Measurements from ENCODE around the gene ZNF575. TPM values are rescaled to one million over a fixed set of nuclear protein-coding genes. Genes with fewer than 3 reads are reported as not detected.

ZNF575 gene
- polyA plus RNA-seq, 1 experiment: 0.16 TPM

DNA sequence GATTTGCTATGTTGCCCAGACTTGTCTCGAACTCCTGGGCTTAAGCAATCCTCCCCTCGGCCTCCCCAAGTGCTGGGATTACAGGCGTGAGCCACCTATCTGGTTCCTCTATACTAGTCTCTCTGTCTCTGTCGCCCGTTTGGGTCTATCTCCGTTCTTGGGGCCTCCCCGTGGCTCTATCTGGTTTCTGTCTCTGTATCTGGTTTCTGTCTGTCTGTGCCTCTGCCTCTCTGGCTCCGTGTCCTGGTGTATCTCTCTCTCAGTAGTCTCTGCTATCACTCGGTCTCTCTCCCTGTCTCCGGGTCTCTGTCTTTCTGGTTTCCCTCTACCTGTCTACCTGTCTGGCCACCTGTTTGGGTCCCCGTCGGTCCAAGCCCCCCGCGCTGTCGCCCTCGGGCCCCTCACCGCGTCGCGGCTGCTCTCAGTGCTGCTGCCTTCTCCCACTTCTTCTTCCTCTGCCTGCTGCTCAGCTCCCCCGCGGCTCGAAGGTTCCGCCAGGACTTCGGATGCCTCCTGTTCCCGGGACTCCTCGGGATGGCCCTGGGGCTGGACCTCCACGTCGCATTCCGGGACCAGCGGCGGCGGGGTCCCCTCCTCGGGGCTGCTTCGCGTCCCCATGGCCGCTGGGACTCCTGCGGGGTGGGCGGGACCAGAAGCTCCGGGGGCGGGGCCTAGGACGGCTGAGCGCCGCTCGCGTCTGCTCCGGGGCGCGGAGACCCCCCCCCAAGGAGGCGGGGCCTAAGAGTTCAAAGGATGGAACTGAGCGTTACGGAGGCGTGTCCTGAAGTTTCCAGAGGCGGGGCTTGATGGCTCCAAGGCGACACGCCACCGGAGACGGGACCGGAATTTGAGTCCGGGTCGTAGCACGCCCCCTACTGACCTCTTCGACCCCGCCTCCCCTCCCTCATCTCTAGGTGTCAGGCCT is 29.2 kb upstream of the ZNF575 start:
- H3K4me3 ChIP-seq (ENCODE audit: low read depth, low read length): peak overlapping the region; percentile 91
- ChIA-PET CTCF (interaction anchor here (0.8 to 3.3 kb wide), 5 partner anchors 9 to 71 kb away, joined by 3 to 15 read pairs (median 4); no protein-coding TSS in a partner anchor), POLR2A (interaction anchor here (0.6 to 1.3 kb wide), 8 partner anchors 11 to 71 kb away, joined by 3 to 6 read pairs (median 3); partner anchors contain the start of gene ETHE1)
- H3K27me3 ChIP-seq (ENCODE audit: control insufficient read depth, insufficient read depth, low read length): no peaks in the 10 kb centered on the region
- TF ChIP-seq, protein P1, sequence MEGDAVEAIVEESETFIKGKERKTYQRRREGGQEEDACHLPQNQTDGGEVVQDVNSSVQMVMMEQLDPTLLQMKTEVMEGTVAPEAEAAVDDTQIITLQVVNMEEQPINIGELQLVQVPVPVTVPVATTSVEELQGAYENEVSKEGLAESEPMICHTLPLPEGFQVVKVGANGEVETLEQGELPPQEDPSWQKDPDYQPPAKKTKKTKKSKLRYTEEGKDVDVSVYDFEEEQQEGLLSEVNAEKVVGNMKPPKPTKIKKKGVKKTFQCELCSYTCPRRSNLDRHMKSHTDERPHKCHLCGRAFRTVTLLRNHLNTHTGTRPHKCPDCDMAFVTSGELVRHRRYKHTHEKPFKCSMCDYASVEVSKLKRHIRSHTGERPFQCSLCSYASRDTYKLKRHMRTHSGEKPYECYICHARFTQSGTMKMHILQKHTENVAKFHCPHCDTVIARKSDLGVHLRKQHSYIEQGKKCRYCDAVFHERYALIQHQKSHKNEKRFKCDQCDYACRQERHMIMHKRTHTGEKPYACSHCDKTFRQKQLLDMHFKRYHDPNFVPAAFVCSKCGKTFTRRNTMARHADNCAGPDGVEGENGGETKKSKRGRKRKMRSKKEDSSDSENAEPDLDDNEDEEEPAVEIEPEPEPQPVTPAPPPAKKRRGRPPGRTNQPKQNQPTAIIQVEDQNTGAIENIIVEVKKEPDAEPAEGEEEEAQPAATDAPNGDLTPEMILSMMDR (IDR thresholded peaks at IDR 0.05; ENCODE audit: low read depth, low read length): no peak
- DNase-seq (ENCODE audit: low read depth, low spot score): peak; percentile 68
- peak overlapping the region; percentile 68 for H3K27ac ChIP-seq (ENCODE audit: low read depth, low read length)
- H3K9me3 ChIP-seq (ENCODE audit: control insufficient read depth, insufficient read depth, low read length): no peaks in the 10 kb centered on the region

DNA sequence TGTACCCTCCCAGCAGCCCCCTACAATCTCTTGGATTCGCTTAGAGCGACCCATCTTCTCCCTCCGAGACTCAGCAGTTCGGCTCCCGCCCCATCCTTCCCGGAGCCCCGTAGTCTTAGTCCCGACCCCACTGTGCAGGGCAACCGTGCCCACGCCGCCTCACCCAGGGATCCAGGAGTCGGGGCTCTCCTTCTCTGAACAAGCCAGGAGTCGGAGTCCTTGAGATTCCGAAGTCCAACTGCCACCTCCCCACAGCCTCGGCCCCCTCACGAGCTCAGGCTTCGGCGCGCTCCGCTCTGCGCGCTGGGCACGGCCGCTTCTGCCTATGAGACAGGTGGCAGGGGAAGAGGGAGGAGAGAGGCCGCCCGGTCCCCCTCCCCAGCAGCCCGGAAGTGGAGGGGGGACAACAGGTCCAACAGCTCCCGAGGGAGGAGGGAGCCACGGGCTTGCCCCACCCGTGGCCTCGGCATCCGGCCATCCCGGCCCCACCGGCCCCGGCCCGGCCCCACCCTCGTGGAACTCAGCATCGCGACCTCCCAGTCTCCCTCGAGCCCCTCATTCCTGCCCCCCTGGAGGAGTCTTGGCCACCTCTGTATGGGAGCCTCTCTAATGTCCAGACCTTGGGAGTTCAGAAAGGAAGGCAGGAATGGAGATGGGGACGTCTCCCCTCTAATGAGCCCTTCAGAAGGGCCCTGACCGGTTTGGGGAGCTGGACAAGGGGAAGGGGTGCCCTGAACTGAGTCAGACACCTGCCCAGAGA is 28.4 kb upstream of the ZNF575 start, which contains the start of gene PHLDB3:
TSS of gene PHLDB3 (minus strand) at position 321 of the 760 bp plus-strand sequence. CDS start 628 bp downstream, outside the sequence.
- POLR2A ChIA-PET: interaction anchor here (0.6 to 1.3 kb wide), 7 partner anchors 11 to 72 kb away, joined by 3 to 6 read pairs (median 3); partner anchors contain the start of gene ETHE1
- CTCF ChIA-PET: interaction anchor here (0.8 to 3.3 kb wide), 7 partner anchors 10 to 72 kb away, joined by 3 to 15 read pairs (median 4); no protein-coding TSS in a partner anchor
- H3K4me3 ChIP-seq (ENCODE audit: low read depth, low read length): peak within 1 kb of the TSS; percentile 91
- H3K27ac ChIP-seq (ENCODE audit: low read depth, low read length): peak within 1 kb of the TSS; percentile 68
- TF ChIP-seq, protein P1 (IDR thresholded peaks at IDR 0.05; ENCODE audit: low read depth, low read length): no peak
- H3K27me3 ChIP-seq (ENCODE audit: control insufficient read depth, insufficient read depth, low read length): no peaks in the 10 kb centered on the region
- no peak for DNase-seq (ENCODE audit: low read depth, low spot score)
- no peaks in the 10 kb centered on the region for H3K9me3 ChIP-seq (ENCODE audit: control insufficient read depth, insufficient read depth, low read length)

DNA sequence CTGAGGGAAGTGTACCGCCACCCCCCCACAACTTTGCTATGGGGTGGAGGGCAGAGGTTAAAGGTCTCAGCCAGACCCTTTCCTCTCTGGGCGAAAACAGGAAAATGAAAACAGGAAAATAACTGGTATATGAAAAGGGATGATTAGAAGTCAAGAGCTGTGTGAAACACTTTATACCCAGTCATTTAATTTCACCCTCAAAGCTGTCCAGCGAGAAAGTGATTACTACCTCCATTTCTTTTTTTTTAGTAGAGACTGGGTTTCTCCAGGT is 27.9 kb upstream of the ZNF575 start:
- Histone ChIP-seq H3K27ac (ENCODE audit: low read depth, low read length) (no peak overlapping the region), H3K9me3 (ENCODE audit: control insufficient read depth, insufficient read depth, low read length) (no peaks in the 10 kb centered on the region), H3K27me3 (ENCODE audit: control insufficient read depth, insufficient read depth, low read length) (no peaks in the 10 kb centered on the region), H3K4me3 (ENCODE audit: low read depth, low read length) (no peak overlapping the region)
- ChIA-PET POLR2A (interaction anchor here (1.2 kb wide), 1 partner anchor 22 kb away, joined by 3 read pairs; no protein-coding TSS in a partner anchor), CTCF (interaction anchor here (1.0 to 3.3 kb wide), 3 partner anchors 15 to 58 kb away, joined by 4 to 15 read pairs (median 9); no protein-coding TSS in a partner anchor)
- DNase-seq (ENCODE audit: low read depth, low spot score): no peak
- TF ChIP-seq, protein P1 (IDR thresholded peaks at IDR 0.05; ENCODE audit: low read depth, low read length): no peak

GRCh38 chr19:43505941-43506340 is 27.0 kb upstream of the ZNF575 start:
- no peaks in the 10 kb centered on the region for H3K9me3 ChIP-seq (ENCODE audit: control insufficient read depth, insufficient read depth, low read length)
- H3K4me3 ChIP-seq (ENCODE audit: low read depth, low read length): no peak overlapping the region
- H3K27me3 ChIP-seq (ENCODE audit: control insufficient read depth, insufficient read depth, low read length): no peaks in the 10 kb centered on the region
- TF ChIP-seq, protein P1 (IDR thresholded peaks at IDR 0.05; ENCODE audit: low read depth, low read length): no peak
- ChIA-PET POLR2A (no interaction called here), CTCF (interaction anchor here (1.0 to 3.3 kb wide), 3 partner anchors 14 to 59 kb away, joined by 4 to 15 read pairs (median 9); no protein-coding TSS in a partner anchor)
- no peak for DNase-seq (ENCODE audit: low read depth, low spot score)
- H3K27ac ChIP-seq (ENCODE audit: low read depth, low read length): no peak overlapping the region

Measured in AG04450 (cell line).